DND-41 (cell line): ENCODE data around the gene FAM83C.

ENCODE experiments used
- EZH2 ChIP-seq: IDR thresholded peaks from 3 replicates; pipeline ENCODE4 v1.6.1; 2012; ENCODE audit warnings: borderline replicate concordance, low read depth, mild to moderate bottlenecking, moderate library complexity, low read length, inconsistent platforms; ENCODE audit not compliant: severe bottlenecking
- TF ChIP-seq, protein P1 (sequence below): IDR thresholded peaks from 2 replicates; pipeline ENCODE4 v1.5.1; 2012; ENCODE audit warnings: borderline replicate concordance, low read length, moderate library complexity, mild to moderate bottlenecking; ENCODE audit not compliant: poor library complexity, severe bottlenecking; ENCODE audit errors: extremely low read depth

- TF ChIP-seq, protein P1, sequence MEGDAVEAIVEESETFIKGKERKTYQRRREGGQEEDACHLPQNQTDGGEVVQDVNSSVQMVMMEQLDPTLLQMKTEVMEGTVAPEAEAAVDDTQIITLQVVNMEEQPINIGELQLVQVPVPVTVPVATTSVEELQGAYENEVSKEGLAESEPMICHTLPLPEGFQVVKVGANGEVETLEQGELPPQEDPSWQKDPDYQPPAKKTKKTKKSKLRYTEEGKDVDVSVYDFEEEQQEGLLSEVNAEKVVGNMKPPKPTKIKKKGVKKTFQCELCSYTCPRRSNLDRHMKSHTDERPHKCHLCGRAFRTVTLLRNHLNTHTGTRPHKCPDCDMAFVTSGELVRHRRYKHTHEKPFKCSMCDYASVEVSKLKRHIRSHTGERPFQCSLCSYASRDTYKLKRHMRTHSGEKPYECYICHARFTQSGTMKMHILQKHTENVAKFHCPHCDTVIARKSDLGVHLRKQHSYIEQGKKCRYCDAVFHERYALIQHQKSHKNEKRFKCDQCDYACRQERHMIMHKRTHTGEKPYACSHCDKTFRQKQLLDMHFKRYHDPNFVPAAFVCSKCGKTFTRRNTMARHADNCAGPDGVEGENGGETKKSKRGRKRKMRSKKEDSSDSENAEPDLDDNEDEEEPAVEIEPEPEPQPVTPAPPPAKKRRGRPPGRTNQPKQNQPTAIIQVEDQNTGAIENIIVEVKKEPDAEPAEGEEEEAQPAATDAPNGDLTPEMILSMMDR: no peak
- no peak for TF ChIP-seq EZH2
These were observed 40.6 kb downstream of the FAM83C start for GRCh38 chr20:35251613-35251940.
